HFFc6 (cell line): ENCODE results near the gene UBXN7. TPM values are rescaled to one million over a fixed set of nuclear protein-coding genes. Genes with fewer than 3 reads are reported as not detected.

ENCODE experiments used
- DNase-seq: peaks from one replicate; pipeline ENCODE4 v3.0.0-alpha.2; 2018
- H3K27ac Mint-ChIP-seq: 2 replicates; pipeline ENCODE4 v1.8.0; 2020; ENCODE audit warnings: mild to moderate bottlenecking, mixed read lengths
- H3K27me3 Mint-ChIP-seq: 2 replicates; pipeline ENCODE4 v1.8.0; 2021; ENCODE audit warnings: mild to moderate bottlenecking, moderate library complexity, mixed read lengths; ENCODE audit not compliant: insufficient read depth
- H3K36me3 Mint-ChIP-seq: 2 replicates; pipeline ENCODE4 v1.8.0; 2021; ENCODE audit warnings: low read depth, mixed read lengths
- H3K4me1 Mint-ChIP-seq: 2 replicates; pipeline ENCODE4 v1.8.0; 2020; ENCODE audit warnings: low read depth, mixed read lengths
- H3K4me3 Mint-ChIP-seq: 2 replicates; pipeline ENCODE4 v1.8.0; 2020; ENCODE audit warnings: mild to moderate bottlenecking, moderate library complexity, mixed read lengths
- H3K9me3 Mint-ChIP-seq: 2 replicates; pipeline ENCODE4 v1.8.0; 2020; ENCODE audit warnings: mild to moderate bottlenecking, mixed read lengths
- total RNA-seq, 6 experiments: library from RNA; stranded (reverse); fragmentation: NEBNext Ultra II Directional; extraction: Animal tissue kit (Norgen Biotek cat#: 25700); gene quantifications; 2 replicates in 1 of 6; 3 replicates in 5 of 6; pipeline ENCODE4 v1.2.3, GENCODE V29; 2021
- TF ChIP-seq, protein P1 (sequence below): fragments of 200-600 bp; sonication (generic); IDR thresholded peaks from 2 replicates; pipeline ENCODE4 v1.5.0; 2021; ENCODE audit warnings: antibody characterized with exemption, mild to moderate bottlenecking

Gene UBXN7
- total RNA-seq, 6 experiments from 2014 or later = 57.8 to 67.0 (median 62.2) TPM

DNA sequence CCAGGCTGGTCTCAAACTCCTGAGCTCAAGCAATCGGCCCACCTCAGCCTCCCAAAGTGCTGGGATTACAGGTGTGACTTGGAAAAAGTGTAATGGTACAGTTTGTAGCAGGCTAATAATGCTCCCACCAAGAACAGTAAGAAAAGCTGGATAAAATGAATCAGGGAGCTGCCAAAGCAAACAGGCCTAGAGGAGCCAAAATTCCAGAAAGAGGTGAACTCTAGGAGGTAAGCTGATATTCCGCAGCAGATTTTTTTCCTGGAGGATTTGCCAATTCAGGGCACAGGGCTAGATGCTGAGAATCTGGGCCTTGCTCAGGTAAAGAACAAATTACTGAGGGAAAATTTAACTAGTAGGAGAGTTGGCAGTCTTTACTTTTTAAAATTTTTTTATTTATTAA lies 133.7 kb downstream of the UBXN7 start:
- Mint-ChIP-seq H3K27ac (no peak overlapping the region), H3K4me1 (no peaks in the 10 kb centered on the region; the same call in 1 of the 2 replicates), H3K27me3 (no peaks in the 10 kb centered on the region), H3K4me3 (no peak overlapping the region), H3K36me3 (peaks cover 11% of the 10 kb centered on the region), H3K9me3 (no peaks in the 10 kb centered on the region)
- no peak for DNase-seq
- TF ChIP-seq, protein P1, sequence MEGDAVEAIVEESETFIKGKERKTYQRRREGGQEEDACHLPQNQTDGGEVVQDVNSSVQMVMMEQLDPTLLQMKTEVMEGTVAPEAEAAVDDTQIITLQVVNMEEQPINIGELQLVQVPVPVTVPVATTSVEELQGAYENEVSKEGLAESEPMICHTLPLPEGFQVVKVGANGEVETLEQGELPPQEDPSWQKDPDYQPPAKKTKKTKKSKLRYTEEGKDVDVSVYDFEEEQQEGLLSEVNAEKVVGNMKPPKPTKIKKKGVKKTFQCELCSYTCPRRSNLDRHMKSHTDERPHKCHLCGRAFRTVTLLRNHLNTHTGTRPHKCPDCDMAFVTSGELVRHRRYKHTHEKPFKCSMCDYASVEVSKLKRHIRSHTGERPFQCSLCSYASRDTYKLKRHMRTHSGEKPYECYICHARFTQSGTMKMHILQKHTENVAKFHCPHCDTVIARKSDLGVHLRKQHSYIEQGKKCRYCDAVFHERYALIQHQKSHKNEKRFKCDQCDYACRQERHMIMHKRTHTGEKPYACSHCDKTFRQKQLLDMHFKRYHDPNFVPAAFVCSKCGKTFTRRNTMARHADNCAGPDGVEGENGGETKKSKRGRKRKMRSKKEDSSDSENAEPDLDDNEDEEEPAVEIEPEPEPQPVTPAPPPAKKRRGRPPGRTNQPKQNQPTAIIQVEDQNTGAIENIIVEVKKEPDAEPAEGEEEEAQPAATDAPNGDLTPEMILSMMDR = no peak

Other genes with a start within 250 kb of the UBXN7 start
- gene ZDHHC19, start 221.0 kb downstream of the UBXN7 start, total RNA-seq = not detected
- gene SLC51A, start 215.9 kb downstream of the UBXN7 start, total RNA-seq = not detected
- 10 to 100 TPM; 77.2 to 83.0 (median 81.2) TPM for gene PCYT1A, start 144.7 kb downstream of the UBXN7 start, total RNA-seq
- 10 to 100 TPM; 10.3 to 15.0 (median 13.3) TPM for gene DYNLT2B, start 114.2 kb downstream of the UBXN7 start, total RNA-seq
- gene TM4SF19, start 94.0 kb downstream of the UBXN7 start, total RNA-seq = under 1 TPM in 4 of 6 experiments, not detected in 2; 0.14 to 0.89 (median 0.64) TPM
- 10 to 100 TPM; 11.6 to 16.5 (median 15.5) TPM for gene RNF168, start 71.3 kb upstream of the UBXN7 start, total RNA-seq
- gene SMCO1, start 82.9 kb upstream of the UBXN7 start, total RNA-seq = not detected
- gene WDR53, start 136.1 kb upstream of the UBXN7 start, total RNA-seq = 10 to 100 TPM in 1 of 6 experiments, 1 to 10 TPM in 5; 6.6 to 10.2 (median 9.1) TPM
- 1 to 10 TPM; 7.0 to 9.5 (median 8.1) TPM for gene FBXO45, start 136.2 kb upstream of the UBXN7 start, total RNA-seq
- under 1 TPM in 5 of 6 experiments, not detected in 1; 0.07 to 0.23 (median 0.13) TPM for gene NRROS, start 207.3 kb upstream of the UBXN7 start, total RNA-seq